HepG2 (cell line): ENCODE measurements around the gene MYBPC2. TPM values are rescaled to one million over a fixed set of nuclear protein-coding genes. Genes with fewer than 3 reads are reported as not detected.

Experiments
- ATRX ChIP-seq: sonication (generic); formaldehyde crosslinking; IDR thresholded peaks from 2 replicates; pipeline ENCODE4 v1.4.0; 2020; ENCODE audit warnings: missing genetic modification reagents, borderline replicate concordance
- GATAD1 ChIP-seq: IDR thresholded peaks from 2 replicates; pipeline ENCODE4 v1.6.1; 2016; ENCODE audit warnings: missing genetic modification reagents, missing compliant biosample characterization
- ISL2 ChIP-seq: sonication (generic); formaldehyde crosslinking; IDR thresholded peaks from 2 replicates; pipeline ENCODE4 v1.5.0; 2020; ENCODE audit warnings: missing genetic modification reagents
- KAT2B ChIP-seq: fragments of 150-350 bp; IDR thresholded peaks from 2 replicates; pipeline ENCODE4 v1.6.1; 2014; ENCODE audit warnings: low read depth, low read length, borderline replicate concordance
- NFIC ChIP-seq: IDR thresholded peaks from 2 replicates; pipeline ENCODE4 v1.6.1; 2012; ENCODE audit warnings: mild to moderate bottlenecking, low read length, inconsistent platforms
- SAFB2 ChIP-seq: sonication (generic); formaldehyde crosslinking; IDR thresholded peaks from 2 replicates; pipeline ENCODE4 v1.5.1; 2020; ENCODE audit warnings: missing genetic modification reagents, low read depth, mild to moderate bottlenecking, borderline replicate concordance
- SALL2 ChIP-seq: sonication (generic); formaldehyde crosslinking; IDR thresholded peaks from 2 replicates; pipeline ENCODE4 v1.8.1; 2023; ENCODE audit warnings: mild to moderate bottlenecking, missing genetic modification reagents, inconsistent platforms
- SPEN ChIP-seq: sonication (generic); formaldehyde crosslinking; IDR thresholded peaks from 2 replicates; pipeline ENCODE4 v1.5.1; 2020; ENCODE audit warnings: low read depth, mild to moderate bottlenecking, missing genetic modification reagents
- ZFY ChIP-seq: sonication (generic); formaldehyde crosslinking; IDR thresholded peaks from 2 replicates; pipeline ENCODE4 v1.4.0; 2020; ENCODE audit warnings: missing genetic modification reagents
- ZIK1 ChIP-seq: sonication (generic); formaldehyde crosslinking; IDR thresholded peaks from 2 replicates; pipeline ENCODE4 v1.5.0; 2020; ENCODE audit warnings: mild to moderate bottlenecking, low read depth, missing genetic modification reagents, borderline replicate concordance
- ZNF235 ChIP-seq: sonication (generic); formaldehyde crosslinking; IDR thresholded peaks from 2 replicates; pipeline ENCODE4 v1.8.1; 2023; ENCODE audit warnings: mild to moderate bottlenecking, missing genetic modification reagents, borderline replicate concordance
- ZNF296 ChIP-seq: sonication (generic); formaldehyde crosslinking; conservative IDR thresholded peaks from 2 replicates; pipeline ENCODE4 v1.5.0; 2020; ENCODE audit warnings: mild to moderate bottlenecking, missing genetic modification reagents
- ZNF350 ChIP-seq: sonication (generic); formaldehyde crosslinking; IDR thresholded peaks from 2 replicates; pipeline ENCODE4 v1.4.0; 2020; ENCODE audit warnings: mild to moderate bottlenecking, low read depth, missing genetic modification reagents, borderline replicate concordance
- ZNF569 ChIP-seq: sonication (generic); formaldehyde crosslinking; IDR thresholded peaks from 2 replicates; pipeline ENCODE4 v1.5.0; 2020; ENCODE audit warnings: mild to moderate bottlenecking, missing genetic modification reagents, moderate library complexity, borderline replicate concordance
- ZNF644 ChIP-seq: IDR thresholded peaks from 2 replicates; pipeline ENCODE4 v1.6.1; 2016; ENCODE audit warnings: low read depth
- ZNF749 ChIP-seq: sonication (generic); formaldehyde crosslinking; IDR thresholded peaks from 2 replicates; pipeline ENCODE4 v1.8.0; 2022; ENCODE audit warnings: mild to moderate bottlenecking, missing genetic modification reagents, moderate library complexity, borderline replicate concordance
- ZNF839 ChIP-seq: sonication (generic); formaldehyde crosslinking; IDR thresholded peaks from 2 replicates; pipeline ENCODE4 v1.4.0; 2020; ENCODE audit warnings: missing genetic modification reagents, mild to moderate bottlenecking, borderline replicate concordance
- ZZZ3 ChIP-seq: sonication (generic); formaldehyde crosslinking; IDR thresholded peaks from 2 replicates; pipeline ENCODE4 v1.4.0; 2020; ENCODE audit warnings: missing genetic modification reagents, mild to moderate bottlenecking, borderline replicate concordance
- polyA plus RNA-seq, 8 experiments: library from polyadenylated mRNA; depleted of rRNA in 3 of 8; stranded (reverse) in 7 of 8; unstranded in 1 of 8; fragments of >200 nt; fragmentation: Illumina TruSeq in 4 of 8; extraction: Trizol in 4 of 8; gene quantifications; 2 replicates each; pipeline versions ENCODE4 v1.2.1 to v1.2.3, GENCODE V29; 2011 to 2016; ENCODE audit warnings: low read depth in 4 of 8, missing spikeins in 1 of 8, mixed read lengths in 1 of 8; ENCODE audit not compliant: insufficient read depth in 1 of 8
- total RNA-seq, 5 experiments: library from RNA; depleted of rRNA; stranded (reverse); fragments of >200 nt; fragmentation: Illumina TruSeq; extraction: Trizol; gene quantifications; 2 replicates each; pipeline ENCODE4 v1.2.3, GENCODE V29; 2016; ENCODE audit warnings: low read depth in 1 of 5
- TF ChIP-seq, protein P1 (sequence below): sonication (generic); formaldehyde crosslinking; IDR thresholded peaks from 2 replicates; pipeline ENCODE4 v1.9.0; 2021; ENCODE audit warnings: missing genetic modification reagents, mild to moderate bottlenecking, borderline replicate concordance
- TF ChIP-seq, protein P2 (sequence below): sonication (generic); formaldehyde crosslinking; IDR thresholded peaks from 2 replicates; pipeline ENCODE4 v1.4.0; 2020; ENCODE audit warnings: missing genetic modification reagents
- TF ChIP-seq, protein P3 (sequence below): sonication (generic); formaldehyde crosslinking; IDR thresholded peaks from 2 replicates; pipeline ENCODE4 v1.4.0; 2020; ENCODE audit warnings: mild to moderate bottlenecking, missing genetic modification reagents
- TF ChIP-seq, protein P4 (sequence below): IDR thresholded peaks from 2 replicates; pipeline ENCODE4 v1.6.1; 2012; ENCODE audit warnings: low read length, improper control_type of control experiment

The MYBPC2 gene
- total and polyA plus RNA-seq, 2 of the 13 experiments (the other 11 are each of a cell fraction or from before 2014, with no cell fraction given), result not detected

DNA sequence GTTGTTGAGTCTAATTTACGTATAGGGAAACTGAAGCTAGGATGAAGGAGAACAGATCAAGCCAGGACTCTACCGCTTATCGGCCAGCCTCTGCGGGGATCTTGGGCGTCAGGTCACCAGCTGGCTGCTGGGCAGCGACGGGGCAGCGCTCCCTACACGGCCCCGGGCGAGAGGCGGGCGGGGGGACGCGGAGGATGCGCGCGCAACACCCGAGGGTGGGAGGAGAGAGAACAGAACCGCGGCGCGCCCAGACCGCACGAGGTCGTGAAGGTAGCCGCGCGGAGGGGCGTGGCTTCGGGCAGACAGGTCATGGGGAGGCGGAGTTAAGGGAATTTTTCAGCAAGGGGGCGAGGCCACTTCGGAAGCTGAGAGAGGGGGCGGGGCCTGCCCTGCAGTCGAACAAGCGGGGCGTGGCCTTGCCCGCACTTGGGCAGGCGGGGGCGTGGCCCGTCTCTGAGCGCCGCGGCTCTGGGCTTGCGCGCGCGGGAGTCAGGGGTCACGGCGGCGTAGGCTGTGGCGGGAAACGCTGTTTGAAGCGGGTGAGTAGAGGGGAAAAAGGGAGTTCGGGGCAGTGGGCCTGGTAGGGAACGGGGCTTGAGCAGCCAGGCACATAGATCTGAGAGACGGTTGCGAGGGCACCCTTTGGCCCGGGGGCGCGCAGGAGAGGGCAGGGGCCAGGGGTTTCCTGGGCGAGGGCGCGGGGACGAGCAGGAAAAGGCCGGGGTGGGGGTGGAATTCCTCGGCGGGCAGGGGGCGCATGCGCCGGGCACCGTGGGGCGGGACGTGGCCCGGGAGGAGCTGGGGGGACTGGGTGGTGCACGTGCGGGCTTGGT is 48.6 kb upstream of the MYBPC2 start, which contains the start of gene POLD1 (continued):
- TF ChIP-seq, protein P1, sequence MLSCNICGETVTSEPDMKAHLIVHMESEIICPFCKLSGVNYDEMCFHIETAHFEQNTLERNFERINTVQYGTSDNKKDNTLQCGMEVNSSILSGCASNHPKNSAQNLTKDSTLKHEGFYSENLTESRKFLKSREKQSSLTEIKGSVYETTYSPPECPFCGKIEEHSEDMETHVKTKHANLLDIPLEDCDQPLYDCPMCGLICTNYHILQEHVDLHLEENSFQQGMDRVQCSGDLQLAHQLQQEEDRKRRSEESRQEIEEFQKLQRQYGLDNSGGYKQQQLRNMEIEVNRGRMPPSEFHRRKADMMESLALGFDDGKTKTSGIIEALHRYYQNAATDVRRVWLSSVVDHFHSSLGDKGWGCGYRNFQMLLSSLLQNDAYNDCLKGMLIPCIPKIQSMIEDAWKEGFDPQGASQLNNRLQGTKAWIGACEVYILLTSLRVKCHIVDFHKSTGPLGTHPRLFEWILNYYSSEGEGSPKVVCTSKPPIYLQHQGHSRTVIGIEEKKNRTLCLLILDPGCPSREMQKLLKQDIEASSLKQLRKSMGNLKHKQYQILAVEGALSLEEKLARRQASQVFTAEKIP, result no peak
- TF ChIP-seq ZIK1 (CRISPR knock-in tag) (0 out of 2 replicates have a peak, but pooled peaks have one; percentile 38), KAT2B (no peak), ZNF235 (CRISPR knock-in tag) (no peak), NFIC (no peak), ZNF839 (CRISPR knock-in tag) (no peak), ATRX (CRISPR knock-in tag) (no peak), ZNF350 (CRISPR knock-in tag) (0 out of 2 replicates have a peak, but pooled peaks have one; percentile 26), GATAD1 (CRISPR knock-in tag) (peak; percentile 91), ZNF569 (CRISPR knock-in tag) (no peak), SPEN (peak; percentile 75; the same call in 1 of the 2 replicates), ZNF644 (CRISPR knock-in tag) (no peak), SAFB2 (CRISPR knock-in tag) (peak; percentile 67), ZNF296 (CRISPR knock-in tag) (no peak), ISL2 (peak; percentile 62; the same call in 1 of the 2 replicates), ZNF749 (CRISPR knock-in tag) (no peak), SALL2 (CRISPR knock-in tag) (peak; percentile 83), ZZZ3 (CRISPR knock-in tag) (peak; percentile 82; the same call in 1 of the 2 replicates), ZFY (CRISPR knock-in tag) (peak; percentile 76)
- TF ChIP-seq, protein P2, sequence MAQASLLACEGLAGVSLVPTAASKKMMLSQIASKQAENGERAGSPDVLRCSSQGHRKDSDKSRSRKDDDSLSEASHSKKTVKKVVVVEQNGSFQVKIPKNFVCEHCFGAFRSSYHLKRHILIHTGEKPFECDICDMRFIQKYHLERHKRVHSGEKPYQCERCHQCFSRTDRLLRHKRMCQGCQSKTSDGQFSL (CRISPR knock-in tag), result peak; percentile 69
- TF ChIP-seq, protein P3, sequence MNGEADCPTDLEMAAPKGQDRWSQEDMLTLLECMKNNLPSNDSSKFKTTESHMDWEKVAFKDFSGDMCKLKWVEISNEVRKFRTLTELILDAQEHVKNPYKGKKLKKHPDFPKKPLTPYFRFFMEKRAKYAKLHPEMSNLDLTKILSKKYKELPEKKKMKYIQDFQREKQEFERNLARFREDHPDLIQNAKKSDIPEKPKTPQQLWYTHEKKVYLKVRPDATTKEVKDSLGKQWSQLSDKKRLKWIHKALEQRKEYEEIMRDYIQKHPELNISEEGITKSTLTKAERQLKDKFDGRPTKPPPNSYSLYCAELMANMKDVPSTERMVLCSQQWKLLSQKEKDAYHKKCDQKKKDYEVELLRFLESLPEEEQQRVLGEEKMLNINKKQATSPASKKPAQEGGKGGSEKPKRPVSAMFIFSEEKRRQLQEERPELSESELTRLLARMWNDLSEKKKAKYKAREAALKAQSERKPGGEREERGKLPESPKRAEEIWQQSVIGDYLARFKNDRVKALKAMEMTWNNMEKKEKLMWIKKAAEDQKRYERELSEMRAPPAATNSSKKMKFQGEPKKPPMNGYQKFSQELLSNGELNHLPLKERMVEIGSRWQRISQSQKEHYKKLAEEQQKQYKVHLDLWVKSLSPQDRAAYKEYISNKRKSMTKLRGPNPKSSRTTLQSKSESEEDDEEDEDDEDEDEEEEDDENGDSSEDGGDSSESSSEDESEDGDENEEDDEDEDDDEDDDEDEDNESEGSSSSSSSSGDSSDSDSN, result peak; percentile 23
- TF ChIP-seq, protein P4, sequence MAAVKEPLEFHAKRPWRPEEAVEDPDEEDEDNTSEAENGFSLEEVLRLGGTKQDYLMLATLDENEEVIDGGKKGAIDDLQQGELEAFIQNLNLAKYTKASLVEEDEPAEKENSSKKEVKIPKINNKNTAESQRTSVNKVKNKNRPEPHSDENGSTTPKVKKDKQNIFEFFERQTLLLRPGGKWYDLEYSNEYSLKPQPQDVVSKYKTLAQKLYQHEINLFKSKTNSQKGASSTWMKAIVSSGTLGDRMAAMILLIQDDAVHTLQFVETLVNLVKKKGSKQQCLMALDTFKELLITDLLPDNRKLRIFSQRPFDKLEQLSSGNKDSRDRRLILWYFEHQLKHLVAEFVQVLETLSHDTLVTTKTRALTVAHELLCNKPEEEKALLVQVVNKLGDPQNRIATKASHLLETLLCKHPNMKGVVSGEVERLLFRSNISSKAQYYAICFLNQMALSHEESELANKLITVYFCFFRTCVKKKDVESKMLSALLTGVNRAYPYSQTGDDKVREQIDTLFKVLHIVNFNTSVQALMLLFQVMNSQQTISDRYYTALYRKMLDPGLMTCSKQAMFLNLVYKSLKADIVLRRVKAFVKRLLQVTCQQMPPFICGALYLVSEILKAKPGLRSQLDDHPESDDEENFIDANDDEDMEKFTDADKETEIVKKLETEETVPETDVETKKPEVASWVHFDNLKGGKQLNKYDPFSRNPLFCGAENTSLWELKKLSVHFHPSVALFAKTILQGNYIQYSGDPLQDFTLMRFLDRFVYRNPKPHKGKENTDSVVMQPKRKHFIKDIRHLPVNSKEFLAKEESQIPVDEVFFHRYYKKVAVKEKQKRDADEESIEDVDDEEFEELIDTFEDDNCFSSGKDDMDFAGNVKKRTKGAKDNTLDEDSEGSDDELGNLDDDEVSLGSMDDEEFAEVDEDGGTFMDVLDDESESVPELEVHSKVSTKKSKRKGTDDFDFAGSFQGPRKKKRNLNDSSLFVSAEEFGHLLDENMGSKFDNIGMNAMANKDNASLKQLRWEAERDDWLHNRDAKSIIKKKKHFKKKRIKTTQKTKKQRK, result no peak
